Measurements from ENCODE around the gene CACNA1H. TPM values are rescaled to one million over a fixed set of nuclear protein-coding genes. Genes with fewer than 3 reads are reported as not detected.

CACNA1H gene
- total RNA-seq, 1 experiment from 2014 or later: 24.3 TPM

- TF ChIP-seq REST (IDR thresholded peaks at IDR 0.05; ENCODE audit: low read depth): no peak
- no peak for TF ChIP-seq CBX3 (IDR thresholded peaks at IDR 0.05; ENCODE audit: low read depth)
- TF ChIP-seq ELF1 (IDR thresholded peaks at IDR 0.05; ENCODE audit: borderline replicate concordance, low read depth): no peak
These were observed 106.8 kb downstream of the CACNA1H start (continued) for GRCh38 chr16:1259760-1260068.

DNA sequence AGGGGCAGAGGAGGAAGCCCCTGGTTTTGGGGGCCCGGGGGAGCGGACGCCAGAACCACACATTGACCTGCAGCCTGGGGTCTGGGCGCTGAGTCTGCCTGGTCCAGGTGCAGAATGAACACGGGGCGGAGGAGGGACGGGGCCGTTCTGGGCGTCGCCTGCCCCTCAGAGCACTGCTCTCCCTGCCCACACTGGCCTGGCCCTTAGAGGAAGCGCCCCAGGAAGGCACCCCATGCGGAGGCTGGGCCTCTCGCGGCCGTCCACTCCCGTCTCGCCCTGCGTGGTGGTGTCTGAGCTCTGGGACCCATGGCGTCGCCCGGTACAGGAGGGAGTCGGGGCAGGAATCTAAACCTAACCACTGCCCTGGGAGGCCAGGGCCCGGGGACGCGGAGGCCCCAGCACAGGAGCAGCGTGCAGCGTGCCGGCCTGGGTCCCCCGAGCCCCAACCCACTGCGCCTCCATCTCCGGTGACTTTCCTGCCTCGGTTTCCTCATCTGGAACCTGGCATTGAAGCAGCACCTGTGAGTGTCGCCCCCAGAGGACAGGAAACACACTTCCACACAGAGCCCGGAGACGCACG, 107.3 kb downstream of the CACNA1H start:
- no peak overlapping the region for H3K27ac ChIP-seq (ENCODE audit: low read depth, low read length)
- H2AFZ ChIP-seq (ENCODE audit: low read depth, low read length, poor library complexity, severe bottlenecking): no peak overlapping the region
- no peak for ATAC-seq
- H3K9me3 ChIP-seq (ENCODE audit: control insufficient read depth in 1 of 2, insufficient read depth in 1 of 2, low read depth in 1 of 2, low read length in 2 of 2): no peaks in the 10 kb centered on the region; a peak in 1 of 4 replicates
- ChIA-PET POLR2A (no interaction called here), RAD21 (ENCODE audit: low non-redundant PET in 1 of 2, low total read pairs in 2 of 2, uncharacterized antibody in 2 of 2, unreplicated experiment in 2 of 2) (no interaction called here), CTCF (no interaction called here)
- no peak overlapping the region for H3K9ac ChIP-seq (ENCODE audit: low read length)
- DNase-seq (ENCODE audit: low read depth, low spot score): no peak
- H3K9me2 ChIP-seq (ENCODE audit: insufficient read depth): no peaks in the 10 kb centered on the region
- no peaks in the 10 kb centered on the region for H4K20me1 ChIP-seq (ENCODE audit: insufficient read depth)
- H3K79me2 ChIP-seq (ENCODE audit: insufficient read depth, low read length): no peaks in the 10 kb centered on the region
- intact Hi-C loops (cut with micrococcal nuclease): no loop called here
- peaks cover 4 to 13% of the 10 kb centered on the region in 2 experiments; a peak in 3 of 4 replicates for H3K4me1 ChIP-seq (ENCODE audit: control insufficient read depth in 1 of 2, insufficient read depth in 2 of 2, low read length in 2 of 2)
- no TSS peak for BruUV-seq (replicated peaks)
- no peaks in the 10 kb centered on the region for H3K36me3 ChIP-seq (ENCODE audit: control insufficient read depth in 1 of 2, insufficient read depth in 2 of 2, low read length in 2 of 2)
- peaks cover 4% of the 10 kb centered on the region; the same call in 1 of the 2 replicates for H3K27me3 ChIP-seq (ENCODE audit: insufficient read depth, low read length)
- no peak overlapping the region for H3K4me2 ChIP-seq (ENCODE audit: low read length)
- H3K4me3 ChIP-seq (replicated peaks in 1 of 2; ENCODE audit: low read depth in 1 of 2, low read length in 2 of 2): no peak overlapping the region
- TF ChIP-seq SP1 (IDR thresholded peaks at IDR 0.05; ENCODE audit: low read depth) (no peak), FOSL1 (IDR thresholded peaks at IDR 0.05; ENCODE audit: low read depth) (no peak), ZFX (IDR thresholded peaks at IDR 0.05) (no peak), ZNF274 (IDR thresholded peaks at IDR 0.05; ENCODE audit: low read depth, low read length) (no peak), POLR2AphosphoS5 (IDR thresholded peaks at IDR 0.05; ENCODE audit: low read depth, low read length) (no peak), EGR1 (IDR thresholded peaks at IDR 0.05; ENCODE audit: low read depth) (no peak), EZH2phosphoT487 (IDR thresholded peaks at IDR 0.05; ENCODE audit: borderline replicate concordance) (no peak), SIN3A (IDR thresholded peaks at IDR 0.05; ENCODE audit: low read depth) (no peak), POLR2A (IDR thresholded peaks at IDR 0.05; ENCODE audit: borderline replicate concordance, extremely low read depth, insufficient read depth, insufficient read length) (no peak), EZH2 (IDR thresholded peaks at IDR 0.05) (no peak), ELF1 (IDR thresholded peaks at IDR 0.05; ENCODE audit: borderline replicate concordance, low read depth) (no peak), SRF (IDR thresholded peaks at IDR 0.05; ENCODE audit: low read depth) (no peak), ATF3 (IDR thresholded peaks at IDR 0.05) (no peak), CEBPB (IDR thresholded peaks at IDR 0.05; ENCODE audit: low read depth) (no peak), CBX3 (IDR thresholded peaks at IDR 0.05; ENCODE audit: low read depth) (no peak), RAD21 (IDR thresholded peaks at IDR 0.05; ENCODE audit: low read depth) (no peak)
- TF ChIP-seq, protein P1, sequence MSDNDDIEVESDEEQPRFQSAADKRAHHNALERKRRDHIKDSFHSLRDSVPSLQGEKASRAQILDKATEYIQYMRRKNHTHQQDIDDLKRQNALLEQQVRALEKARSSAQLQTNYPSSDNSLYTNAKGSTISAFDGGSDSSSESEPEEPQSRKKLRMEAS (IDR thresholded peaks at IDR 0.05): no peak
- TF ChIP-seq, protein P2, sequence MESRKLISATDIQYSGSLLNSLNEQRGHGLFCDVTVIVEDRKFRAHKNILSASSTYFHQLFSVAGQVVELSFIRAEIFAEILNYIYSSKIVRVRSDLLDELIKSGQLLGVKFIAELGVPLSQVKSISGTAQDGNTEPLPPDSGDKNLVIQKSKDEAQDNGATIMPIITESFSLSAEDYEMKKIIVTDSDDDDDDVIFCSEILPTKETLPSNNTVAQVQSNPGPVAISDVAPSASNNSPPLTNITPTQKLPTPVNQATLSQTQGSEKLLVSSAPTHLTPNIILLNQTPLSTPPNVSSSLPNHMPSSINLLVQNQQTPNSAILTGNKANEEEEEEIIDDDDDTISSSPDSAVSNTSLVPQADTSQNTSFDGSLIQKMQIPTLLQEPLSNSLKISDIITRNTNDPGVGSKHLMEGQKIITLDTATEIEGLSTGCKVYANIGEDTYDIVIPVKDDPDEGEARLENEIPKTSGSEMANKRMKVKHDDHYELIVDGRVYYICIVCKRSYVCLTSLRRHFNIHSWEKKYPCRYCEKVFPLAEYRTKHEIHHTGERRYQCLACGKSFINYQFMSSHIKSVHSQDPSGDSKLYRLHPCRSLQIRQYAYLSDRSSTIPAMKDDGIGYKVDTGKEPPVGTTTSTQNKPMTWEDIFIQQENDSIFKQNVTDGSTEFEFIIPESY (IDR thresholded peaks at IDR 0.05; ENCODE audit: extremely low read depth, insufficient replicate concordance, low read length): no peak
